T-helper 17 cell (primary cell): ENCODE measurements around the gene WDR89. TPM values are rescaled to one million over a fixed set of nuclear protein-coding genes. Genes with fewer than 3 reads are reported as not detected.
"Not testable (repeated sequence)": the region's sequence is repeated elsewhere in the genome, so short reads cannot be mapped to it uniquely, and the experiment has no call there.

ENCODE experiments used
- ATAC-seq: fragments of 150-1000 bp; cut with Tn5 transposase; 2 replicates; pipeline ENCODE4 v1.10.0; 2021; ENCODE audit warnings: mild to moderate bottlenecking, moderate library complexity
- DNase-seq, 3 donors: peaks; one replicate each; pipeline versions ENCODE4 v3.0.0 to v3.0.0-alpha.2; 2020 to 2021
- H3K9me3 ChIP-seq: one replicate; pipeline ENCODE4 v1.7.0; 2013; ENCODE audit warnings: low read length, mild to moderate bottlenecking; ENCODE audit not compliant: control insufficient read depth, poor library complexity, severe bottlenecking
- H3K27ac Mint-ChIP-seq: one replicate; pipeline ENCODE4 v1.8.0; 2022; ENCODE audit warnings: mild to moderate bottlenecking, moderate library complexity, mixed read lengths
- H3K27me3 Mint-ChIP-seq: one replicate; pipeline ENCODE4 v1.8.0; 2022; ENCODE audit warnings: mixed read lengths
- H3K36me3 Mint-ChIP-seq: one replicate; pipeline ENCODE4 v1.8.0; 2022; ENCODE audit warnings: low read depth, mixed read lengths
- H3K4me1 Mint-ChIP-seq: one replicate; pipeline ENCODE4 v1.8.0; 2022; ENCODE audit warnings: mild to moderate bottlenecking, mixed read lengths
- H3K4me3 Mint-ChIP-seq: one replicate; pipeline ENCODE4 v1.8.0; 2022; ENCODE audit warnings: mild to moderate bottlenecking, moderate library complexity, mixed read lengths
- total RNA-seq, 4 donors: library from RNA in 2 of 4; stranded (reverse) in 2 of 4; gene quantifications; one replicate each; pipeline ENCODE4 v1.2.3 and lab custom pipeline; 2022 to 2026

WDR89 gene
- total RNA-seq, 2 donors from 2014 or later = 12.1 to 13.5 TPM

DNA sequence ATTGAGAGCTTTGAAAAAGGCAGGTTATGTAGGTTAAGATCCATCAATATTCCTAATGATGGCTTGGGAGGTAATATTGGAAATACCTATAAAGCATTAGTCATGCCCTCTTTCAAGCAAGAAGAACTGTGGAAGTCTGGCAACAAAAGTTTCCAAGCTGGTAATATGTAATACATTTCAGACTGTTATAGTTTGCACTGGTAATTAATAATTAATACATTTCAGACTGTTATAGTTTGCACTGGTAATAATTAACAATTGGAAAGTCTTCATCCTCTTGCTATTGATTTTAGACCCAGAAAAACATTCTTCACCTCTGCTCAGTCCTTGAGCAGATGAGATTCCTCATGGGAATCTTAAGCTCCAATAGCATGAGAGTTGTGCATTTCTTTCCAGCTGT lies 29.0 kb upstream of the WDR89 start:
- H3K4me3 Mint-ChIP-seq = no peak overlapping the region
- no peak overlapping the region for H3K27ac Mint-ChIP-seq
- H3K9me3 ChIP-seq = no peaks in the 10 kb centered on the region
- H3K36me3 Mint-ChIP-seq = peaks cover 3% of the 10 kb centered on the region
- H3K4me1 Mint-ChIP-seq = peaks cover 3% of the 10 kb centered on the region
- H3K27me3 Mint-ChIP-seq = no peaks in the 10 kb centered on the region
- ATAC-seq = no peak
- no peak for DNase-seq

DNA sequence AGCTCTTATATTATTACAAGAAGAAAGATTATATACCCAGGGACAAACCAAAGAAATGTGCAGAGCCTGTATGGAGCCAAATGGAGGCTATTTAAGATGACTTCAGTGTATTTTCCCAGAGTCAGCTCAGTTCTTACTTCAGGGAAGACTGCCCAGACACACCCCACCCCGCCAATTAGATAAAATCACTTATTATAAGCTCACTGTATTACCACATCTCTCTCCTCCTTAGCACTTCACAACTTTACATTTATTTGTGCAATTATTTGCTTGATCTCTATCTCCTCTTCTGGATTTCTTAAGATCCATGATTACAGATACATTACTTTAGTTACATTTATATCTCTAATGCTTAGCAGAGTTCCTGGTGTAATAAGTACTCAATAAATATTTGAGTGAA lies 24.7 kb upstream of the WDR89 start:
- no peaks in the 10 kb centered on the region for H3K27me3 Mint-ChIP-seq
- H3K27ac Mint-ChIP-seq = no peak overlapping the region
- ATAC-seq (no peak), DNase-seq (no peak)
- H3K9me3 ChIP-seq = no peaks in the 10 kb centered on the region
- H3K4me3 Mint-ChIP-seq = no peak overlapping the region
- H3K4me1 Mint-ChIP-seq = no peaks in the 10 kb centered on the region
- H3K36me3 Mint-ChIP-seq = no peaks in the 10 kb centered on the region

- Mint-ChIP-seq H3K27ac (no peak overlapping the region), H3K4me1 (no peaks in the 10 kb centered on the region), H3K4me3 (no peak overlapping the region), H3K36me3 (no peaks in the 10 kb centered on the region), H3K27me3 (no peaks in the 10 kb centered on the region)
- ATAC-seq = no peak
- no peaks in the 10 kb centered on the region for H3K9me3 ChIP-seq
- no peak for DNase-seq
Observed at GRCh38 chr14:63663428-63664341, 22.0 kb upstream of the WDR89 start.

DNA sequence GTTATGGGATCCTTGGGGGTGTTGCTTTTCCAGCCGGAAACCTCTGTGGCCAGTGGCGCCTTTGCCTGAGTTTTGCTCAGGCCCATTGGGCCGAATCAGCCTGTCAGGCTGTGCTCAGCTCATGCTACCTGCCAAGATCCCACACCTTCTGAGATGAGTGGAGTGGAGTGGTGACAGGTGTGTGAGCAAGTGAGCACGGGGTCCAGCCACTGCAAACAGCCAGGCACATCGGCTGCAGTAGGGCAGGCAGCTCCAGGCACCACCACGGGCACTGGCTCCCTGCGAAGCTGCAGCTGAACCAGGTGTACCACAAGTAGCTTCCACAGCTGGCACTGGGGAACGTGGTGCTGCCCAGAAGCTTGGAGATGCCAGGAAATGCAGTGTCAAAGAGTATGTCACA lies 21.1 kb upstream of the WDR89 start:
- H3K27ac Mint-ChIP-seq = no peak overlapping the region
- no peak for ATAC-seq
- no peaks in the 10 kb centered on the region for H3K36me3 Mint-ChIP-seq

DNA sequence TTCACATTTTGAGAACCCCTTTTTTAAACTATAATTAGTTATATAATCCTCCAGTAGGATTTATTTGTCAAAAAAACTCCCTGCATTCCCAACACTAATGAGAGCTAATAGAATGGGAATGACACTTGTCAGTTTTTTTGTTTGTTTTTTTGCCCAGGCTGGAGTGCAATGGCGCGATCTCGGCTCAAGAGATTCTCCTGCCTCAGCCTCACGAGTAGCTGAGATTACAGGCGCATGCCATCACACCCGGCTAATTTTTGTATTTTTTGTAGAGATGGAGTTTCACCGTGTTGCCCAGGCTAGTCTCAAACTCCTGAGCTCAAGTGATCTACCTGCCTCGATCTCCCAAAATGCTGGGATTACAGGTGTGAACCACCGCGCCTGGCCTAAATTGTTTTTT lies 20.2 kb upstream of the WDR89 start:
- not testable (repeated sequence) for ATAC-seq, H3K4me1 Mint-ChIP-seq, H3K27ac Mint-ChIP-seq, H3K9me3 ChIP-seq, H3K36me3 Mint-ChIP-seq, H3K4me3 Mint-ChIP-seq, DNase-seq, H3K27me3 Mint-ChIP-seq

More for the DNA sequence above, 21.1 kb upstream of the WDR89 start:
- DNase-seq = no peak
- Mint-ChIP-seq H3K4me3 (no peak overlapping the region), H3K4me1 (no peaks in the 10 kb centered on the region), H3K27me3 (no peaks in the 10 kb centered on the region)
- H3K9me3 ChIP-seq = no peaks in the 10 kb centered on the region

DNA sequence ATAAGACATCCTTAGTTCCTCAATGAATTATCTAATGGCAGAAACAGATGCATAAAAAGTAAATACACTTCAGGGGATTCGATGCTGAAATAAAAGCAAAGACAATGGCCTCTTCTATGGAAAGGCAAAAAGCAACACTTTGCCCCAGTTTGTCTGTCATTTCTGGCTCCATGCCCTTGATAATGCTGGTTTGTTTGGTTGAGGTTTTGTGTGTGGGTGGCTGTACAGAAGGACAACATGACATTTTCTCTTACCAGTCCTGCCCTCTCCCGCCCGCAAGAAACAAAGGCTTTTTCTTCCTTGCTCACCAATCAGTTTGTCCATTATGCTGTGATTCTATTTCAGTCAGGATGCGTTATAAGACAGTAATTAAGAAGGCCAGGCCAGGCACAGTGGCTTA lies 18.1 kb upstream of the WDR89 start:
- H3K4me1 Mint-ChIP-seq = no peaks in the 10 kb centered on the region
- no peak for DNase-seq

GRCh38 chr14:63656194-63656593 lies 14.5 kb upstream of the WDR89 start:
- DNase-seq = no peak
- peak overlapping the region; percentile 14 for H3K27ac Mint-ChIP-seq
- no peak for ATAC-seq
- no peaks in the 10 kb centered on the region for H3K9me3 ChIP-seq
- no peaks in the 10 kb centered on the region for H3K27me3 Mint-ChIP-seq
- no peak overlapping the region for H3K4me3 Mint-ChIP-seq
- H3K4me1 Mint-ChIP-seq = peaks cover 6% of the 10 kb centered on the region
- H3K36me3 Mint-ChIP-seq = no peaks in the 10 kb centered on the region

More for the DNA sequence above, 18.1 kb upstream of the WDR89 start:
- Mint-ChIP-seq H3K4me3 (no peak overlapping the region), H3K27ac (no peak overlapping the region), H3K36me3 (no peaks in the 10 kb centered on the region), H3K27me3 (no peaks in the 10 kb centered on the region)
- H3K9me3 ChIP-seq = no peaks in the 10 kb centered on the region
- no peak for ATAC-seq

GRCh38 chr14:63654936-63655335 lies 13.3 kb upstream of the WDR89 start:
- peaks cover 16% of the 10 kb centered on the region for H3K4me1 Mint-ChIP-seq
- DNase-seq (no peak), ATAC-seq (no peak)
- no peaks in the 10 kb centered on the region for H3K27me3 Mint-ChIP-seq
- no peak overlapping the region for H3K4me3 Mint-ChIP-seq
- no peaks in the 10 kb centered on the region for H3K9me3 ChIP-seq
- H3K27ac Mint-ChIP-seq = no peak overlapping the region
- no peaks in the 10 kb centered on the region for H3K36me3 Mint-ChIP-seq

DNA sequence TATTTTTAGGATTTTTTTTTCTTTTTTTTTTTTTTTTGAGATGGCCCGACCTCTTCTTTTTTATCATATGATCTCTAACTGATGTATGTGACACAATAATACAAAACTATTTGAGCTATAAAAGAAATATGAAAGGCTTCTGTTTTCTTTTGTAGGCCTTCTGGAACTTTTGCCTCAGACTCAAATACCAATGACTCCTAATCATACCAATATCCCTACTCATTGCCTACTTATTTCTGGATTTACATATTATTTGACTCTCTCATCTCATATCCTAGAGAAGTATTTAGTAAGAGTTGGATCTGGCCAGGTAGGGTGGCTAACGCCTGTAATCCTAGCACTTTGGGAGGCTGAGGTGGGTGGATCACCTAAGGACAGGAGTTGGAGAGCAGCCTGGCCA lies 12.7 kb upstream of the WDR89 start:
- ATAC-seq (no peak), DNase-seq (no peak)
- H3K27ac Mint-ChIP-seq = no peak overlapping the region
- no peak overlapping the region for H3K4me3 Mint-ChIP-seq
- H3K27me3 Mint-ChIP-seq = no peaks in the 10 kb centered on the region
- no peaks in the 10 kb centered on the region for H3K36me3 Mint-ChIP-seq
- H3K4me1 Mint-ChIP-seq = peaks cover 20% of the 10 kb centered on the region
- no peaks in the 10 kb centered on the region for H3K9me3 ChIP-seq

DNA sequence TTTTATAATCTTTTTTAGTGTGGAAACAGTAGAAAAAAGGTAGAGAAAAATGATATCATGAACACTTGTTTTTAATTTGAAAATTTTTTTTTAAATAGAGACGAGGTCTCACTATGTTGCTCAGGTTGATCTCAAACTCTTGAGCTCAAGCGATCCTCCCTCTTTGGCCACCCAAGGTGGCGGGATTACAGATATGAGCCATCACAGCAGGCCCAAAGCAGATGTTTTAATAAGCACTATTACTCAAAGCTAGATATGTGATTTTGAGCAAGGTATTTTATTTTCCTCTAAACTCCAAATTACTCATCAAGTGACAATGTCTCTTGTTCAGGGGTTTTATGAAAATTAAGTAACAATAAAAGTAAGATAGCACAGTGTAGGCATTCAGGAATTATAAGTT lies 10.7 kb upstream of the WDR89 start:
- H3K9me3 ChIP-seq = no peaks in the 10 kb centered on the region
- Mint-ChIP-seq H3K27ac (peak overlapping the region; percentile 95), H3K36me3 (no peaks in the 10 kb centered on the region), H3K27me3 (no peaks in the 10 kb centered on the region), H3K4me1 (peaks cover 23% of the 10 kb centered on the region), H3K4me3 (no peak overlapping the region)
- ATAC-seq (no peak), DNase-seq (no peak)

DNA sequence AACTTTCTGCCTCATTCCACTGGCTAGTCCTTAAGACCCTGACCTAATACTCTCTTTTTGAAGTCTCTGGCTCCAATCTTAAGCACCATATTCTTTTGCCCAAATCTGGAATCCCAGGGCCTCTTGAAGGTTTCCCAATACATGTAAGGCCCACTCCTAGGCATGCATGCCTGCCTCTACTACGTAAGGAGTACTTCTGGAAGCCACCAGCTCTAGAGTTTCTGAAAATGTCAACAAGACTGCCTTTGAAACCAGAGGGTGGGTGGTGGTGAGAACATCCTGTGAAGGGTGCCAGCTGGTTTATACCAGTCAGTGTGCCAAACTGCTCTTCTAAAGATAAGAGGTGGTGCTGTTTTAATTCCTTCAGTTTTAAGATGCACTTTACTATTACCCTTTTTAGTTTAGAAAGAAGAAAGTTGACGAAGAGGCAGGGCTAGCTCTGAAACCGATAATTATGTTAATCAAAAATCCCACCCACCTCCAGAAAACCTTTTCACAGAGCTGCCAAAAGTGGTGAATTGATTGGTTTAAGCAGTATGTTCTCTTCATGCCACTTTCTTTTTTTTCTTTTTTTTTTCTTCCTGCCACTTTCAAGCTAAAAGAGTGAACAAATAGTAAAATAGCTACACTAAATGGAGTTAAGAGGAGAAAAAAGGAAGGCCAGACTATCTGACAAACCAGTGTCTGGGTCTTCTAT lies 8.7 kb upstream of the WDR89 start:
- H3K4me3 Mint-ChIP-seq = peak overlapping the region; percentile 39
- DNase-seq = no peak
- peak overlapping the region; percentile 95 for H3K27ac Mint-ChIP-seq
- no peaks in the 10 kb centered on the region for H3K27me3 Mint-ChIP-seq
- ATAC-seq = peak; percentile 97
- H3K4me1 Mint-ChIP-seq = peaks cover 26% of the 10 kb centered on the region
- H3K9me3 ChIP-seq = no peaks in the 10 kb centered on the region
- no peaks in the 10 kb centered on the region for H3K36me3 Mint-ChIP-seq

- ATAC-seq (no peak), DNase-seq (no peak)
- Mint-ChIP-seq H3K36me3 (no peaks in the 10 kb centered on the region), H3K4me1 (peaks cover 24% of the 10 kb centered on the region), H3K27me3 (no peaks in the 10 kb centered on the region), H3K4me3 (peak overlapping the region; percentile 26), H3K27ac (no peak overlapping the region)
- no peaks in the 10 kb centered on the region for H3K9me3 ChIP-seq
Observed at GRCh38 chr14:63647696-63648410, 6.2 kb upstream of the WDR89 start.

DNA sequence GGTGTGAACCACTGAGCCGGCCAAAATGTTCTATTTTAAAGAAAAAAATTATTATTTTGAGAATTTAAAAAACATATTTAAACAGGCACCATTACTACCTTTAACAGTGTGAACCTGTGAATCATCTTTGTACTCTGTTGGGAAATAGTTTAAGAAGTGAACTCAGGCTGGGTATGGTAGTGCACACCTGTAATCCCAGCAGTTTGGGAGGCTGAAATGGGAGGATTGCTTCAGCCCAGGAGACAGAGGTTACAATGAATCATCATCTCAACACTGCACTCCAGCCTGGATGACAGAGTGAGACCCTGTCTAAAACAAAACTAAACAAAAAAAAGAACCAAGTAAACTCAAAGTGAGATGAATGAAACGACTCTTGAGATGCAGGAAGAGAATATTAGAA lies 3.1 kb upstream of the WDR89 start:
- H3K9me3 ChIP-seq = no peaks in the 10 kb centered on the region
- Mint-ChIP-seq H3K4me1 (peaks cover 17% of the 10 kb centered on the region), H3K36me3 (no peaks in the 10 kb centered on the region), H3K27me3 (no peaks in the 10 kb centered on the region), H3K27ac (no peak overlapping the region), H3K4me3 (no peak overlapping the region)
- ATAC-seq = no peak
- DNase-seq = no peak
